Measurements from ENCODE around the gene CFTR. TPM values are rescaled to one million over a fixed set of nuclear protein-coding genes. Genes with fewer than 3 reads are reported as not detected.

CFTR gene
- total and polyA plus RNA-seq, 2 donors from 2014 or later = 2.5 to 12.8 TPM

GRCh38 chr7:117666689-117667088, 186.9 kb downstream of the CFTR start:
- FAIRE-seq (no peak), DNase-seq (no peak)
- TF ChIP-seq CTCF (IDR thresholded peaks at IDR 0.05; ENCODE audit: borderline replicate concordance, extremely low read depth, insufficient read depth) = no peak
- Histone ChIP-seq H3K36me3 (ENCODE audit: control insufficient read depth in 2 of 3, insufficient read depth in 3 of 3, low read length in 3 of 3) (no peaks in the 10 kb centered on the region), H3K27ac (ENCODE audit: low read depth in 2 of 2, low read length in 2 of 2) (no peak overlapping the region), H3K9ac (ENCODE audit: low read length in 3 of 3) (no peak overlapping the region), H3K4me1 (ENCODE audit: control insufficient read depth in 2 of 3, insufficient read depth in 2 of 3, low read depth in 1 of 3, low read length in 3 of 3) (no peaks in the 10 kb centered on the region), H3K27me3 (ENCODE audit: control insufficient read depth, insufficient read depth, low read length) (no peaks in the 10 kb centered on the region), H3K9me3 (ENCODE audit: control insufficient read depth in 2 of 3, insufficient read depth in 1 of 3, low read length in 3 of 3) (no peaks in the 10 kb centered on the region), H3K4me3 (ENCODE audit: low read length in 3 of 3) (no peak overlapping the region)
- intact Hi-C loops (cut with DNase I) = no loop called here

- Histone ChIP-seq H3K36me3 (ENCODE audit: control insufficient read depth in 2 of 3, insufficient read depth in 3 of 3, low read length in 3 of 3) (no peaks in the 10 kb centered on the region), H3K9me3 (ENCODE audit: control insufficient read depth in 2 of 3, insufficient read depth in 1 of 3, low read length in 3 of 3) (no peaks in the 10 kb centered on the region), H3K4me1 (ENCODE audit: control insufficient read depth in 2 of 3, insufficient read depth in 2 of 3, low read depth in 1 of 3, low read length in 3 of 3) (no peaks in the 10 kb centered on the region), H3K27ac (ENCODE audit: low read depth in 2 of 2, low read length in 2 of 2) (no peak overlapping the region), H3K27me3 (ENCODE audit: control insufficient read depth, insufficient read depth, low read length) (no peaks in the 10 kb centered on the region), H3K4me3 (ENCODE audit: low read length in 3 of 3) (no peak overlapping the region), H3K9ac (ENCODE audit: low read length in 3 of 3) (no peak overlapping the region)
- no peak for TF ChIP-seq CTCF (IDR thresholded peaks at IDR 0.05; ENCODE audit: borderline replicate concordance, extremely low read depth, insufficient read depth)
- FAIRE-seq (no peak), DNase-seq (no peak)
- intact Hi-C loops (cut with DNase I) = no loop called here
Measured at GRCh38 chr7:117667456-117667855, 187.6 kb downstream of the CFTR start.

- no peak for TF ChIP-seq CTCF (IDR thresholded peaks at IDR 0.05; ENCODE audit: borderline replicate concordance, extremely low read depth, insufficient read depth)
- Histone ChIP-seq H3K27me3 (ENCODE audit: control insufficient read depth, insufficient read depth, low read length) (no peaks in the 10 kb centered on the region), H3K27ac (ENCODE audit: low read depth in 2 of 2, low read length in 2 of 2) (no peak overlapping the region), H3K9ac (ENCODE audit: low read length in 3 of 3) (no peak overlapping the region), H3K36me3 (ENCODE audit: control insufficient read depth in 2 of 3, insufficient read depth in 3 of 3, low read length in 3 of 3) (no peaks in the 10 kb centered on the region), H3K9me3 (ENCODE audit: control insufficient read depth in 2 of 3, insufficient read depth in 1 of 3, low read length in 3 of 3) (no peaks in the 10 kb centered on the region), H3K4me3 (ENCODE audit: low read length in 3 of 3) (no peak overlapping the region), H3K4me1 (ENCODE audit: control insufficient read depth in 2 of 3, insufficient read depth in 2 of 3, low read depth in 1 of 3, low read length in 3 of 3) (peaks cover 0 to 2% (median 0%) of the 10 kb centered on the region in 3 donors)
- FAIRE-seq (no peak), DNase-seq (no peak)
- intact Hi-C loops (cut with DNase I) = no loop called here
Measured at GRCh38 chr7:117669818-117670217, 190.0 kb downstream of the CFTR start.

- Histone ChIP-seq H3K9me3 (ENCODE audit: control insufficient read depth in 2 of 3, insufficient read depth in 1 of 3, low read length in 3 of 3) (no peaks in the 10 kb centered on the region), H3K36me3 (ENCODE audit: control insufficient read depth in 2 of 3, insufficient read depth in 3 of 3, low read length in 3 of 3) (no peaks in the 10 kb centered on the region), H3K27me3 (ENCODE audit: control insufficient read depth, insufficient read depth, low read length) (no peaks in the 10 kb centered on the region), H3K27ac (ENCODE audit: low read depth in 2 of 2, low read length in 2 of 2) (no peak overlapping the region), H3K4me1 (ENCODE audit: control insufficient read depth in 2 of 3, insufficient read depth in 2 of 3, low read depth in 1 of 3, low read length in 3 of 3) (peaks cover 0 to 2% (median 0%) of the 10 kb centered on the region in 3 donors), H3K9ac (ENCODE audit: low read length in 3 of 3) (no peak overlapping the region), H3K4me3 (ENCODE audit: low read length in 3 of 3) (no peak overlapping the region)
- DNase-seq (no peak), FAIRE-seq (no peak)
- TF ChIP-seq CTCF (IDR thresholded peaks at IDR 0.05; ENCODE audit: borderline replicate concordance, extremely low read depth, insufficient read depth) = no peak
- intact Hi-C loops (cut with DNase I) = no loop called here
Measured at GRCh38 chr7:117672453-117672852, 192.6 kb downstream of the CFTR start.

All from kidney (tissue), 14 donors.